ENCODE results near the gene BORA. TPM values are rescaled to one million over a fixed set of nuclear protein-coding genes. Genes with fewer than 3 reads are reported as not detected.

The BORA gene
- total RNA-seq, 1 donor from 2014 or later = 12.4 TPM

- no peak overlapping the region for H3K4me3 Mint-ChIP-seq (ENCODE audit: low read depth)
- H3K27me3 Mint-ChIP-seq = no peaks in the 10 kb centered on the region
- H3K4me1 Mint-ChIP-seq (ENCODE audit: low read depth) = peaks cover 4% of the 10 kb centered on the region
- DNase-seq (ENCODE audit: low spot score, unreplicated experiment) = no peak
- TF ChIP-seq CTCF (IDR thresholded peaks at IDR 0.05; ENCODE audit: unreplicated experiment) = no peak
- H3K36me3 Mint-ChIP-seq (ENCODE audit: insufficient read depth) = no peaks in the 10 kb centered on the region
- H3K9me3 Mint-ChIP-seq (ENCODE audit: low read depth) = no peaks in the 10 kb centered on the region
- no peak overlapping the region for H3K27ac Mint-ChIP-seq
These were observed 34.7 kb upstream of the BORA start for GRCh38 chr13:72692884-72693514.

GRCh38 chr13:72693832-72694231 is 33.9 kb upstream of the BORA start:
- TF ChIP-seq CTCF (IDR thresholded peaks at IDR 0.05; ENCODE audit: unreplicated experiment) = no peak
- no peaks in the 10 kb centered on the region for H3K9me3 Mint-ChIP-seq (ENCODE audit: low read depth)
- H3K27ac Mint-ChIP-seq = no peak overlapping the region
- H3K4me3 Mint-ChIP-seq (ENCODE audit: low read depth) = no peak overlapping the region
- H3K4me1 Mint-ChIP-seq (ENCODE audit: low read depth) = peaks cover 4% of the 10 kb centered on the region
- H3K36me3 Mint-ChIP-seq (ENCODE audit: insufficient read depth) = no peaks in the 10 kb centered on the region
- no peak for DNase-seq (ENCODE audit: low spot score, unreplicated experiment)
- no peaks in the 10 kb centered on the region for H3K27me3 Mint-ChIP-seq

GRCh38 chr13:72694314-72694713 is 33.4 kb upstream of the BORA start:
- Mint-ChIP-seq H3K9me3 (ENCODE audit: low read depth) (no peaks in the 10 kb centered on the region), H3K36me3 (ENCODE audit: insufficient read depth) (no peaks in the 10 kb centered on the region), H3K4me3 (ENCODE audit: low read depth) (no peak overlapping the region), H3K4me1 (ENCODE audit: low read depth) (peaks cover 4% of the 10 kb centered on the region), H3K27ac (no peak overlapping the region), H3K27me3 (no peaks in the 10 kb centered on the region)
- no peak for TF ChIP-seq CTCF (IDR thresholded peaks at IDR 0.05; ENCODE audit: unreplicated experiment)
- no peak for DNase-seq (ENCODE audit: low spot score, unreplicated experiment)

GRCh38 chr13:72696579-72696978 is 31.1 kb upstream of the BORA start:
- Mint-ChIP-seq H3K36me3 (ENCODE audit: insufficient read depth) (no peaks in the 10 kb centered on the region), H3K9me3 (ENCODE audit: low read depth) (no peaks in the 10 kb centered on the region), H3K27ac (no peak overlapping the region), H3K4me3 (ENCODE audit: low read depth) (no peak overlapping the region), H3K4me1 (ENCODE audit: low read depth) (peaks cover 4% of the 10 kb centered on the region), H3K27me3 (no peaks in the 10 kb centered on the region)
- peak; percentile 38 for TF ChIP-seq CTCF (IDR thresholded peaks at IDR 0.05; ENCODE audit: unreplicated experiment)
- DNase-seq (ENCODE audit: low spot score, unreplicated experiment) = no peak

GRCh38 chr13:72698164-72698563 is 29.6 kb upstream of the BORA start:
- Mint-ChIP-seq H3K36me3 (ENCODE audit: insufficient read depth) (no peaks in the 10 kb centered on the region), H3K9me3 (ENCODE audit: low read depth) (no peaks in the 10 kb centered on the region), H3K4me1 (ENCODE audit: low read depth) (peaks cover 4% of the 10 kb centered on the region), H3K27ac (no peak overlapping the region), H3K4me3 (ENCODE audit: low read depth) (no peak overlapping the region), H3K27me3 (no peaks in the 10 kb centered on the region)
- no peak for DNase-seq (ENCODE audit: low spot score, unreplicated experiment)
- no peak for TF ChIP-seq CTCF (IDR thresholded peaks at IDR 0.05; ENCODE audit: unreplicated experiment)

Measured in progenitor cell of endocrine pancreas (in vitro differentiated cells).